RWPE1 (cell line): Measurements from ENCODE around the gene LGI1.

Experiments used
- CTCF ChIA-PET: fragments of 350-600 bp; sonication (Branson Sonifier 250); formaldehyde crosslinking; extraction: SDS; loops from one replicate; lab custom pipeline; 2021; lab: Yijun Ruan, JAX
- POLR2A ChIA-PET: fragments of 400-600 bp; formaldehyde crosslinking; extraction: SDS; loops from one replicate; lab custom pipeline; 2020; ENCODE audit warnings: antibody characterized with exemption; ENCODE audit not compliant: low non-redundant PET; lab: Yijun Ruan, JAX
- DNase-seq: peaks from one replicate; pipeline ENCODE4 v3.0.0; 2012; ENCODE audit warnings: low spot score
- H3K27ac ChIP-seq: fragments of 450-650 bp; 2 replicates; pipeline ENCODE4 v1.5.1; 2017
- CTCF ChIP-seq: fragments of 450-650 bp; conservative IDR thresholded peaks from 2 replicates; pipeline ENCODE4 v1.5.1; 2017; ENCODE audit warnings: low read depth, mild to moderate bottlenecking

LGI1 gene

GRCh38 chr10:93804200-93804599 is 46.5 kb downstream of the LGI1 start:
- no peak for TF ChIP-seq CTCF
- ChIA-PET POLR2A (no interaction called here), CTCF (interaction anchor here (1.4 kb wide), 1 partner anchor 12 kb away, joined by 3 read pairs; no protein-coding TSS in a partner anchor)
- H3K27ac ChIP-seq: no peak overlapping the region
- no peak for DNase-seq

- H3K27ac ChIP-seq: no peak overlapping the region
- no peak for TF ChIP-seq CTCF
- ChIA-PET CTCF (interaction anchor here (1.2 kb wide), 1 partner anchor 9 kb away, joined by 3 read pairs; no protein-coding TSS in a partner anchor), POLR2A (no interaction called here)
- no peak for DNase-seq
These were observed 49.2 kb downstream of the LGI1 start for GRCh38 chr10:93806903-93807302.

GRCh38 chr10:93807371-93807770 is 49.6 kb downstream of the LGI1 start:
- no peak for DNase-seq
- TF ChIP-seq CTCF: no peak
- CTCF ChIA-PET: interaction anchor here (1.1 to 1.2 kb wide), 2 partner anchors 9 to 105 kb away, joined by 3 read pairs; partner anchors contain the start of gene FRA10AC1
- no peak overlapping the region for H3K27ac ChIP-seq
- POLR2A ChIA-PET: no interaction called here

- H3K27ac ChIP-seq: no peak overlapping the region
These were observed 55.1 kb downstream of the LGI1 start for GRCh38 chr10:93812659-93813338.

GRCh38 chr10:93813507-93814465 is 56.0 kb downstream of the LGI1 start:
- ChIA-PET POLR2A (no interaction called here), CTCF (interaction anchor here (0.6 to 1.1 kb wide), 6 partner anchors 29 to 302 kb away, joined by 3 to 4 read pairs (median 3); partner anchors contain the start of gene FRA10AC1)
- DNase-seq: peak; percentile 31
- no peak overlapping the region for H3K27ac ChIP-seq
- peak; percentile 57 for TF ChIP-seq CTCF

More at GRCh38 chr10:93812659-93813338, 55.1 kb downstream of the LGI1 start:
- POLR2A ChIA-PET: no interaction called here
- no peak for DNase-seq
- TF ChIP-seq CTCF: no peak
- CTCF ChIA-PET: interaction anchor here (0.6 to 0.9 kb wide), 3 partner anchors 28 to 592 kb away, joined by 3 to 6 read pairs (median 3); partner anchors contain the start of gene FRA10AC1
